ENCODE results near the gene ZNF454.

Gene ZNF454

DNA sequence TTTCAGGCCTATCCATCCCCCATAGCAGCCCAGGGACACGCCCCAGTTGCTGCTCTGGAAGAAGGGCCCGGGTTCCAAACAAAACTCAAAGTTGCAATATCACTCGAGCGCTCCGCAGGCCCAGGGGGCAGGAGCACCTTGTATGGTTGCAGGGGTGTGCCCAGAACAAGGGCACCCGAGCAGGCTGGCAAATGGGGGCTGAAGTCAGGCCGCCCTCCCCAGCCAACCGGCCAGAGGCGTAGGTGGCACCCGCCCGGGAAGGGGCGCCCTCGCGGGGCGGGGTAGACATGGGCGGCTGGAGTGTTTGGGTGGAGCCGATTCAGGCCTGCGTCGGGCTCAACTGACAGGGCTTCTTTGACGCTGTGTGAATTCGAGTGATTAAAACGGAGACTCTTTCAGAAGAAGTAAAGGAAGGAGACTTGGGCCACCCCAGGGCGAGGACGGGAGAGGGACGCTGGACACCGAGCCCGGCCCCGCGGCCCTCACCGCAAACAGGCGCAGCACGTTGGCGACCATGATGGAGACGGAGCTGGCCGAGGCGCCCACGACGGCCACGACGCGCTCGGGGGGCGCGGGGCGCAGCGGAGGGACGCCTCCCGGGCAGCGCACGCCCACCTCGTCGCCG lies 53.1 kb downstream of the ZNF454 start:
- no peak for DNase-seq

DNA sequence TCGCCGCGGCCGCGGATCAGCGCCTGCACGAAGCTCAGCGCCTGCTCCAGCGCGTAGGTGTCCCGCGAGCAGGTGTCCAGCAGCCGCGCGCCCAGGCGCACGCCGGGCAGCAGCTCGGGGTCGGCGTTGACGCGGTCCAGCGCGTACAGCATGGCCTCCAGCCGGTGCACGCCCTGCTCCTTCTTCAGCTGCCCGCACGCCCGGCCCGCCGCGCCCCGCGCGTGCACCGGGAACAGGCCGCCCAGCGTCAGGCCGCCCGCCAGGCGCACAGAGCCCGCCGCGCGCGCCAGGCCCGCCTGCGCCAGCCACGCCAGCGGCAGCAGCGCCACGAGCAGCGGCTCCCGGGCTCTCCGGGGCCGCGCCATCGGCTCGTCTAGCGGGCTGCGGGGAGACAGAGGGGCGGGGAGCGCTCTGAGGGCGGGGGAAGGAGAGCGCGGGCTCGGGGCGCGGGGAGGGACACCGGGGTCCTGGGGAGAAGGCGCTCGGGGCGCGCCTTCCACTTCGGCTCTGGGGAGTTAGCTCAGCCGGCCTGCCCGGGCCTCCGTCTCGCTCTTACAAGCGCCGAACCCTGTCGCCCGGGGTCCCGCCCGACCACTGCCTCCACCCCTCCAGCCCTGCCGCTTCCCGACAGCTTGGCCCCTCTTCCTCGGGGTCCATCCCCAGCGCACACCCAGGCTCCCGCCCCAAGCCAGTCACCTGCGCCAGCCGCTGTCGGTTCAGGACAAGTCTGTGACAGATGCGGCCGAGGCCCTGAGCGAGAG lies 53.8 kb downstream of the ZNF454 start, which contains the start of gene GRM6:
GRM6 (minus strand) TSS at position 741 of the 761 bp plus-strand sequence; CDS start at position 365, 376 bp downstream.
- no peak for DNase-seq

DNA sequence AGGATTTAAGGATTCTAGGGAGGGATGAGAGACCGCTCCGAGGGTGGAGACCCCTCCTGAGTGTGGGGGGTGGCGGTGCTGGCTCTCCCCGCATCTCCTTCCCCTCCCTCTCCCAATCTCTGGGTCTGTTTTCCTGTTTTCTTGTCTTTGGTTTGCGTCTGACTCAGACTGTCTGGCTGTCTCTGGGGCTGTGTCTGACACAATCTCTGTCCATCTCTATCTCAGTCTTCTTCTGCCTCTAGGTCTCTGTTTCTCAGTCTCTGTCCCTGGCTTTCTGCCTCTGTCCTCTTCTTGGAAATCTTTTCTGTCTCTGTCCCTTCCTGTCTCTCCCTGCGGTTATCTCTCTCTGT lies 54.3 kb downstream of the ZNF454 start:
- no peak for DNase-seq

DNA sequence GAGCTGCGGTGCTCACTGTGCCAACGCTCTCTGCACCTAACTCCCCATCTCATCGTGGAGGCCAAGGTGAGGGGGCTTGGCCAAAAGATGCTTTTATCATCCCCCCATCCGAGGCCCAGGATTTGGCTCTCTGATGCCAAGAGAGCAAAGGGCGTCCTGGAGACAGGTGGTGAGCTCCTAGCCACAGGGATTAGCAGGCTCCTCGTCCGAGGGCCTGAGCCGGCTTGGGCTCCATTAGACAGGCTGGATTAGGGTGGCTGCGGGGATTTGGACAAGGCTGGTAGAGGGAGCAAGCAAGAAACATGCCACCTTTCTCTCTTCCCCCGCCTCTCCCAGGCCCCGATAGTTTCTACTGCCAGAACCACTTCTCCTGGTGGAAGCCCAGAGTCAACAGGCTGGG lies 55.2 kb downstream of the ZNF454 start:
- DNase-seq = no peak

DNA sequence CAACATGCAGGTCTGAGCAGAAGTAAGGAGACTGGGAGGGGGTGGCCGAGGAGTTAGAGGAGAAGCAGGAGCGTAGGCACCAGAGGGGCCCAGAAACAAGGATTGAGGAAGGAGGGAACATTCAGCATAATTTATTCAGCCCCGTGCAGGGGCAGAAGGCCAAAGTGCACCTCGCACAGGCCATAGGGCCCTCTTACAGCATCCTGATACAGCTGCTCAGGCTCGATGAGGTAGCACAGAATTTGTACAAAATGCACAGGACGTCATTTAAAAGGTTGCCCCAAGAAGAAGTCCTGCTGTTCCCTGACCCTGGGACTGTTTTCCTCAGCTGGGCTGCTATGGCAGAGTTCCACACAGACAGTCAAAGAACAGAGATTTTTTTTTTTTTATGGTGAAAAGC lies 56.2 kb downstream of the ZNF454 start:
- DNase-seq = no peak

DNA sequence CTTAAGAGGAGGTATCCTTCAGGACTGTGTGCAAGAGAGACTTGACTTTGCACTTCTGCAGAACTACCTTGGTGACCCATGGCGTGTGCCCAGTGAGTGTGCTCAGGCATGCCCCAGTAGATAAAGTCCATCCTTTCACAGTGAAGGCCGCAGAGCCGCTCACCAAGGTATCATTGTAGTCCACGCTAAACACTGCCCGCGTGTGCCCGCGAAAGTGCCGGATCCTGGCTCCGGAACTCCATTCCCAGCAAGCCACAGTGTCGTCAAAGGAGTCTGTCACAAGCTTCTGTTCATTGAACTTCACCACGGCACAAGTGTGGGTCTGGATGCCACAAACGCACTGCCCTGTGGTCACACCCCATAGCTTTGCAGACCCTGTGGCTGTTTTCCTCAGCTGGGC lies 57.4 kb downstream of the ZNF454 start:
- no peak for DNase-seq

DNA sequence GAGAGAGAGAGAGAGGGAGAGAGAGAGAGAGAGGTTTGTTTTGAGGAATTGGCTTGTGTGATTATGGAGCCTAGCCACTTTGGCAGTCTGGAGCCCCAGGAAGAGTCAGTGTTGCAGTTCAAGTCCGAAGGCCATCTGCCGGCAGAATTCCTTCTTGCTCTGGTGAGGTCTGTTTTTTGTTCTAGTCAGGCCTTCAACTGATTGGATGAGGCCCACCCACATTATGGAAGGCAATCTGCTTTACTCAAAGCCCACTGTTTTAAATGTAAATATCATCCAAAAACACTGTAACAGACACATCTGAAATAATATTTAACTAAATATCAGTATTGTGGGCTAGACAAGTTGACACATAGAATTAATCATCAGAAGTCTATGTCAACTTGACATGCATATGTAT lies 65.6 kb downstream of the ZNF454 start:
- DNase-seq = no peak

DNA sequence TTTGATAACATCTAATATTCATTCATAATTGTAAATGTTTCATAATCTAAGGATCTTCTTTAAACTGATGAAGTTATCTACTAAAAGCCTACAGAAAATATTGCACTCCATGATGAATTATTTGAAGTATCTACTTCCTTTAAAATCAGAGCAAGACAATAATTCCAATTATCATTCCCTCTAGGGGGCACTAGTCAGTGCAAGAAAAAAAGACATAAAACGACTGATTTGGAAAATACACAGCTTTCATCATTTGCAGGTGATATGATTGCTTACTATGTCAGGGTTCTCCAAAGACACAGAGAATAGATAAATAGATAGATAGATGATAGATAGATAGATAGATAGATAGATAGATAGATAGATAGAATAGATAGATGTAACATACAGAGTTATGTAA lies 67.7 kb downstream of the ZNF454 start:
- DNase-seq = no peak
